ENCODE measurements around the gene NDUFC1.
A peak's percentile ranks its signal among the peaks of the same experiment; 100 is the strongest.
"Not testable (repeated sequence)": the region's sequence is repeated elsewhere in the genome, so short reads cannot be mapped to it uniquely, and the experiment has no call there.

The NDUFC1 gene

GRCh38 chr4:139295942-139296299, 6.4 kb downstream of the NDUFC1 start:
- no peak for DNase-seq

- DNase-seq, result peak; percentile 99
These were observed 6.9 kb downstream of the NDUFC1 start for GRCh38 chr4:139295206-139295941.

GRCh38 chr4:139286186-139286698, 16.0 kb downstream of the NDUFC1 start:
- no peak for DNase-seq

- no peak for DNase-seq
These were observed 19.6 kb downstream of the NDUFC1 start for GRCh38 chr4:139282721-139283075.

- DNase-seq, result no peak
These were observed 20.1 kb downstream of the NDUFC1 start for GRCh38 chr4:139282065-139282720.

- DNase-seq, result peak; percentile 41
These were observed 22.3 kb downstream of the NDUFC1 start, which contains the start of gene MGARP for GRCh38 chr4:139279760-139280620. MGARP (minus strand) TSS chr4:139280225; CDS start chr4:139280158, 67 bp downstream.

GRCh38 chr4:139278912-139279759, 23.1 kb downstream of the NDUFC1 start:
- DNase-seq, result no peak

- no peak for DNase-seq
These were observed 23.8 kb downstream of the NDUFC1 start for GRCh38 chr4:139278485-139278884.

GRCh38 chr4:139275281-139275735, 27.0 kb downstream of the NDUFC1 start:
- no peak for DNase-seq

- DNase-seq, result no peak
These were observed 27.5 kb downstream of the NDUFC1 start for GRCh38 chr4:139274790-139275189.

- DNase-seq, result no peak
These were observed 28.4 kb downstream of the NDUFC1 start for GRCh38 chr4:139273835-139274234.

- no peak for DNase-seq
These were observed 35.0 kb downstream of the NDUFC1 start for GRCh38 chr4:139267301-139267700.

GRCh38 chr4:139266583-139267257, 35.6 kb downstream of the NDUFC1 start:
- peak; percentile 52 for DNase-seq

- DNase-seq, result no peak
These were observed 36.1 kb downstream of the NDUFC1 start for GRCh38 chr4:139266208-139266582.

- no peak for DNase-seq
These were observed 36.6 kb downstream of the NDUFC1 start for GRCh38 chr4:139265654-139266053.

GRCh38 chr4:139256349-139256748, 45.9 kb downstream of the NDUFC1 start:
- DNase-seq, result no peak

GRCh38 chr4:139255581-139255980, 46.7 kb downstream of the NDUFC1 start:
- not testable (repeated sequence) for DNase-seq

- DNase-seq, result no peak
These were observed 48.6 kb downstream of the NDUFC1 start for GRCh38 chr4:139253713-139254112.

- no peak for DNase-seq
These were observed 49.2 kb downstream of the NDUFC1 start for GRCh38 chr4:139253046-139253445.

GRCh38 chr4:139247700-139248238, 54.5 kb downstream of the NDUFC1 start:
- DNase-seq, result no peak

- DNase-seq, result no peak
These were observed 55.0 kb downstream of the NDUFC1 start for GRCh38 chr4:139247241-139247640.

All from activated T-cell treated with anti-CD3 and anti-CD28 coated beads, Interleukin-2, amount 50 U/mL, for 1 hour (primary cell).